ENCODE results near the gene HDGFL1. TPM values are rescaled to one million over a fixed set of nuclear protein-coding genes. Genes with fewer than 3 reads are reported as not detected.

Gene HDGFL1
- total RNA-seq, 1 experiment from 2014 or later: not detected

- CTCF ChIA-PET: no interaction called here
- no TSS peak for BruUV-seq (replicated peaks)
- H3K4me3 ChIP-seq (ENCODE audit: low read depth, low read length, poor library complexity, severe bottlenecking): no peak overlapping the region
- POLR2A ChIA-PET (ENCODE audit: low non-redundant PET): no interaction called here
- H3K9me3 ChIP-seq (ENCODE audit: low read depth, low read length, poor library complexity, severe bottlenecking): no peaks in the 10 kb centered on the region
- TF ChIP-seq CTCF (conservative IDR thresholded peaks at IDR 0.05; ENCODE audit: low read depth, low read length): no peak
- TF ChIP-seq EZH2 (IDR thresholded peaks at IDR 0.05; ENCODE audit: borderline replicate concordance, low read depth, low read length, poor library complexity, severe bottlenecking): no peak
- no peaks in the 10 kb centered on the region for H3K36me3 ChIP-seq (ENCODE audit: insufficient read depth, low read length, poor library complexity, severe bottlenecking)
- no peak for DNase-seq (ENCODE audit: low spot score)
- H3K27me3 ChIP-seq (replicated peaks; ENCODE audit: insufficient read depth, low read depth, low read length, poor library complexity): no peaks in the 10 kb centered on the region
- H3K4me1 ChIP-seq (ENCODE audit: insufficient read depth, low read length, poor library complexity, severe bottlenecking): no peaks in the 10 kb centered on the region
- intact Hi-C loops (cut with micrococcal nuclease; ENCODE audit: unreplicated experiment): no loop called here
- no peak overlapping the region for H3K27ac ChIP-seq (ENCODE audit: low read depth, low read length, poor library complexity, severe bottlenecking)
These were observed 19.8 kb downstream of the HDGFL1 start for GRCh38 chr6:22589118-22589517.

DNA sequence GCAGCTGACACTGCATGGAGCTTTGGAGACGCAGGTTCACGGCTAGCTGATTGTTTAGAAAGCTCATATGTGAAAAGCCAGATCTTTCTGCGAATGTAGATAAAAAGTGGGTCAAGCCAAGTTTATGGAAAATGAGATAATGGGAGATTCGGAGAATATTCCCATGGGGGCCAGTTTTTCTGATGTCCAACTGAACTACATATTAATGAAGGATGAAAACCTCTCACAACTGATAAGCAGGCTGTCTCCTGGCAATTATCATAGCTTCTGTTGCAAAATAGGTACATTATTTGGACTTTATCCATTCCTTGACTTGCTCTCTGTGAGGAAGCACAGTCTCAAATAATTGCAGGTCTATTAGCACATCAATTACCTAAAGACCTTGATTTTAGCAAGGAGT lies 21.1 kb downstream of the HDGFL1 start:
- BruUV-seq (replicated peaks): no TSS peak
- Histone ChIP-seq H3K4me3 (ENCODE audit: low read depth, low read length, poor library complexity, severe bottlenecking) (no peak overlapping the region), H3K9me3 (ENCODE audit: low read depth, low read length, poor library complexity, severe bottlenecking) (no peaks in the 10 kb centered on the region), H3K4me1 (ENCODE audit: insufficient read depth, low read length, poor library complexity, severe bottlenecking) (no peaks in the 10 kb centered on the region), H3K36me3 (ENCODE audit: insufficient read depth, low read length, poor library complexity, severe bottlenecking) (no peaks in the 10 kb centered on the region), H3K27ac (ENCODE audit: low read depth, low read length, poor library complexity, severe bottlenecking) (no peak overlapping the region), H3K27me3 (replicated peaks; ENCODE audit: insufficient read depth, low read depth, low read length, poor library complexity) (no peaks in the 10 kb centered on the region)
- DNase-seq (ENCODE audit: low spot score): no peak
- ChIA-PET CTCF (no interaction called here), POLR2A (ENCODE audit: low non-redundant PET) (no interaction called here)
- TF ChIP-seq EZH2 (IDR thresholded peaks at IDR 0.05; ENCODE audit: borderline replicate concordance, low read depth, low read length, poor library complexity, severe bottlenecking) (no peak), CTCF (conservative IDR thresholded peaks at IDR 0.05; ENCODE audit: low read depth, low read length) (no peak)
- intact Hi-C loops (cut with micrococcal nuclease; ENCODE audit: unreplicated experiment): no loop called here

- H3K9me3 ChIP-seq (ENCODE audit: low read depth, low read length, poor library complexity, severe bottlenecking): no peaks in the 10 kb centered on the region
- intact Hi-C loops (cut with micrococcal nuclease; ENCODE audit: unreplicated experiment): no loop called here
- no peak overlapping the region for H3K4me3 ChIP-seq (ENCODE audit: low read depth, low read length, poor library complexity, severe bottlenecking)
- CTCF ChIA-PET: no interaction called here
- H3K27ac ChIP-seq (ENCODE audit: low read depth, low read length, poor library complexity, severe bottlenecking): no peak overlapping the region
- POLR2A ChIA-PET (ENCODE audit: low non-redundant PET): no interaction called here
- no peaks in the 10 kb centered on the region for H3K36me3 ChIP-seq (ENCODE audit: insufficient read depth, low read length, poor library complexity, severe bottlenecking)
- H3K27me3 ChIP-seq (replicated peaks; ENCODE audit: insufficient read depth, low read depth, low read length, poor library complexity): no peaks in the 10 kb centered on the region
- H3K4me1 ChIP-seq (ENCODE audit: insufficient read depth, low read length, poor library complexity, severe bottlenecking): no peaks in the 10 kb centered on the region
- TF ChIP-seq CTCF (conservative IDR thresholded peaks at IDR 0.05; ENCODE audit: low read depth, low read length) (no peak), EZH2 (IDR thresholded peaks at IDR 0.05; ENCODE audit: borderline replicate concordance, low read depth, low read length, poor library complexity, severe bottlenecking) (no peak)
- no peak for DNase-seq (ENCODE audit: low spot score)
- no TSS peak for BruUV-seq (replicated peaks)
These were observed 24.5 kb downstream of the HDGFL1 start for GRCh38 chr6:22593895-22594294.

All from A673 (cell line).